Measurements from ENCODE around the gene CNN3. TPM values are rescaled to one million over a fixed set of nuclear protein-coding genes. Genes with fewer than 3 reads are reported as not detected.

The CNN3 gene
- total RNA-seq, 2 donors from 2014 or later: 79.4 to 83.1 TPM

DNA sequence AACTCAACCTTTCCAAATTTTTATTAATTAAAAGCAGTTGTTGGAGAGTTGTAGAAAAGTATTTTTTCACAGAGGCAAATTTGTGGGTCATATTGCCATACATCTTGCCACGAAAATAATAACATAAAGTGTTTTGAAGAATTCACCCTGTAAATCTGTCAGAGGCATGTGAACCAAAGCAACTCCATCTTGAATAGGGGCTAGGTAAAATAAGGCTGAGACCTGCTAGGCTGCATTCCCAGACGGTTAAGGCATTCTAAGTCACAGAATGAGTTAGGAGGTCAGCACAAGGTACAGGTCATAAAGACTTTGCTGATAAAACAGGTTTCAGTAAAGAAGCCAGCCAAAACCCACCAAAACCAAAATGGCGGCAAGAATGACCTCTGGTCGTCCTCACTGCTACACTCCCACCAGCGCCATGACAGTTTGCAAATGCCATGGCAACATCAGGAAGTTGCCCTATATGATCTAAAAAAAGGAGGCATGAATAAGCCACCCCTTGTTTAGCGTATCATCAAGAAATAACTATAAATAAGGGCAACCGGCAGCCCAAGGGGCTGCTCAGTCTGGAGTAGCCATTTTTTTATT, 4.4 kb upstream of the CNN3 start:
- intact Hi-C loops (cut with DNase I): loop anchor here (10.0 kb wide), 1 partner anchor 103 kb away; no protein-coding TSS in a partner anchor
- Histone ChIP-seq H3K27me3 (no peaks in the 10 kb centered on the region), H3K27ac (no peak overlapping the region), H3K36me3 (replicated peaks in 1 of 2; ENCODE audit: insufficient read depth in 1 of 2, low read depth in 2 of 2) (no peaks in the 10 kb centered on the region), H3K4me1 (peaks cover 29% of the 10 kb centered on the region), H3K4me3 (no peak overlapping the region), H3K9me3 (no peaks in the 10 kb centered on the region)
- TF ChIP-seq POLR2A (IDR thresholded peaks at IDR 0.05): no peak
- TF ChIP-seq, protein P1, sequence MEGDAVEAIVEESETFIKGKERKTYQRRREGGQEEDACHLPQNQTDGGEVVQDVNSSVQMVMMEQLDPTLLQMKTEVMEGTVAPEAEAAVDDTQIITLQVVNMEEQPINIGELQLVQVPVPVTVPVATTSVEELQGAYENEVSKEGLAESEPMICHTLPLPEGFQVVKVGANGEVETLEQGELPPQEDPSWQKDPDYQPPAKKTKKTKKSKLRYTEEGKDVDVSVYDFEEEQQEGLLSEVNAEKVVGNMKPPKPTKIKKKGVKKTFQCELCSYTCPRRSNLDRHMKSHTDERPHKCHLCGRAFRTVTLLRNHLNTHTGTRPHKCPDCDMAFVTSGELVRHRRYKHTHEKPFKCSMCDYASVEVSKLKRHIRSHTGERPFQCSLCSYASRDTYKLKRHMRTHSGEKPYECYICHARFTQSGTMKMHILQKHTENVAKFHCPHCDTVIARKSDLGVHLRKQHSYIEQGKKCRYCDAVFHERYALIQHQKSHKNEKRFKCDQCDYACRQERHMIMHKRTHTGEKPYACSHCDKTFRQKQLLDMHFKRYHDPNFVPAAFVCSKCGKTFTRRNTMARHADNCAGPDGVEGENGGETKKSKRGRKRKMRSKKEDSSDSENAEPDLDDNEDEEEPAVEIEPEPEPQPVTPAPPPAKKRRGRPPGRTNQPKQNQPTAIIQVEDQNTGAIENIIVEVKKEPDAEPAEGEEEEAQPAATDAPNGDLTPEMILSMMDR (IDR thresholded peaks at IDR 0.05): no peak
- ATAC-seq (no peak), DNase-seq (no peak)
- WGBS, 2 donors: 96% methylated on average over 7 of the region's 7 CpGs

DNA sequence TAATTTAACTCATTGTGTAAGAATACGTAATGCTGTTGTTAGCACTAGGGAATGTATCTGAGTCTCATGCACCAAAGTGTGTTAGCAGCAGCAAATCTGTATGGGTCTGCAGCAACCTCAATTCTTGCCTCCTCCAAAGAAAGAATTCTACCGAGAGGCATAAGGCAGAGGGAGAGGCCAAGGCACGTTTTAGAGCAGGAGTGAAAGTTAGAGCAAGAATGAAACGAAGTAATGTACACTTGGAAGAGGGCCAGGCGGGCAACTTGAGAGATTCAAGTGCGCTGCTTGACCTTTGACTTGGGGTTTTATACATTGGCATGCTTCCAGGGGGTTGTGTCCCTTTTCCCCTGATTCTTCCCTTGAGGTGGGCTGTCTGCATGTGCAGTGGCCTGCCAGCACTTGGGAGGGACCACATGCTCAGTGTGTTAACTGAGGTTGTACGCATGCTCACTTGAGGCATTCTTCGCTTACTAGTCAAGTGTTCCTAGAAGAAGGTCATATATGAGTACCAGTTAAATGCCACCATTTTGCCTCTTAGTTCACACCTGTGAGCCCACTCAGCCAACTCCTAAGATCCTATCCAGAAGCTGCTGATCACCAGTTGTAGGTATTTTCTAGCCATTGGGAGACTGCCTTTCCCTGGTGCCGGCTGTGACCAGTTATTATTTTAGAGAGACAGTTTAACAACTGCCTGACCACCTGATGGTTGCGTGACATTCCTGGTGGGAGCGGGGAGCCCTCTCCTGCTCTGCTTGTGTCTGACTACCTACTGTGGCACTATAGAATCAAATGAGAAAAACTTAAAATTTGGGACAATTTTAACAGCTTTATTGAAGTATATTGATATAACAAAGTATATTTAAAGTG, 2.7 kb upstream of the CNN3 start:
- no peak for TF ChIP-seq POLR2A (IDR thresholded peaks at IDR 0.05)
- TF ChIP-seq, protein P1 (IDR thresholded peaks at IDR 0.05): no peak
- no peak overlapping the region for H3K4me3 ChIP-seq
- peaks cover 35% of the 10 kb centered on the region for H3K4me1 ChIP-seq
- H3K27me3 ChIP-seq: no peaks in the 10 kb centered on the region
- ATAC-seq (no peak), DNase-seq (peak in 1 of 4 donors; percentile 22)
- H3K27ac ChIP-seq: no peak overlapping the region
- intact Hi-C loops (cut with DNase I): loop anchor here (10.0 kb wide), 1 partner anchor 105 kb away; no protein-coding TSS in a partner anchor
- WGBS, 2 donors: 84 to 85% methylated on average over 11 of the region's 11 CpGs
- H3K9me3 ChIP-seq: no peaks in the 10 kb centered on the region
- no peaks in the 10 kb centered on the region for H3K36me3 ChIP-seq (replicated peaks in 1 of 2; ENCODE audit: insufficient read depth in 1 of 2, low read depth in 2 of 2)

DNA sequence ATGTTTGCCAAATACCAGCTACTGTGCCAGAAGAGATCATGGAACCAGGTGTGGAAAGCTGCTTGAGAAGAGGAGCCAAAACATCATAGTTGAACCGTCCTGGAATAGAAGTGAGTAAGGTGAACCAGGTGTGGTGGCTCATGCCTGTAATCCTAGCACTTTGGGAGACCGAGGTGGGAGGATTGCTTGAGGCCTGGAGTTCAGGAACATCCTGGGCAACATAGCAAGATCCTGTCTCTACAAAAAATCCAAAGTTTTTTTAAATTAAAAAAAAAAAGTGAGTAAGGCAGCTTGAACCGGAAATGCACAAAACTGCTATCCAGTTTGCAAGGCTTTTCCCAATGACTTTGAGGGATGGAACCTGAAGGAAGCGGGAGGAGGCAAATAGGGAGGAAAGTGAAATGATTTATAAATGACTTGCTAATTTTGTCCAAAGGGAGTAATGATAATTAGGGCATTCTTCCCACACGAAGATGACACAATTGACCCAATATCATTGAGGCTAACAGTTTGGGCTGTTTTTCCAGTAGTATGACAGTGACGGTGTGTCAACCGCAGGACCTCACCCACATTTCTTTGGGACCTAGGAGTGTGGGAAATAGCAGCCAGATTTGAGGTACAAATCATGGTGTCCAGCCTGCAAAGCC, 1.5 kb upstream of the CNN3 start:
- Histone ChIP-seq H3K4me1 (peaks cover 47% of the 10 kb centered on the region), H3K27me3 (no peaks in the 10 kb centered on the region), H3K27ac (peak overlapping the region; percentile 22 to 94 (median 91)), H3K4me3 (no peak overlapping the region), H3K36me3 (replicated peaks in 1 of 2; ENCODE audit: insufficient read depth in 1 of 2, low read depth in 2 of 2) (no peaks in the 10 kb centered on the region), H3K9me3 (no peaks in the 10 kb centered on the region)
- ATAC-seq (no peak), DNase-seq (no peak)
- TF ChIP-seq, protein P1 (IDR thresholded peaks at IDR 0.05): no peak
- TF ChIP-seq POLR2A (IDR thresholded peaks at IDR 0.05): no peak
- 73 to 79% methylated on average over 7 of the region's 7 CpGs for WGBS, 2 donors
- intact Hi-C loops (cut with DNase I): no loop called here

DNA sequence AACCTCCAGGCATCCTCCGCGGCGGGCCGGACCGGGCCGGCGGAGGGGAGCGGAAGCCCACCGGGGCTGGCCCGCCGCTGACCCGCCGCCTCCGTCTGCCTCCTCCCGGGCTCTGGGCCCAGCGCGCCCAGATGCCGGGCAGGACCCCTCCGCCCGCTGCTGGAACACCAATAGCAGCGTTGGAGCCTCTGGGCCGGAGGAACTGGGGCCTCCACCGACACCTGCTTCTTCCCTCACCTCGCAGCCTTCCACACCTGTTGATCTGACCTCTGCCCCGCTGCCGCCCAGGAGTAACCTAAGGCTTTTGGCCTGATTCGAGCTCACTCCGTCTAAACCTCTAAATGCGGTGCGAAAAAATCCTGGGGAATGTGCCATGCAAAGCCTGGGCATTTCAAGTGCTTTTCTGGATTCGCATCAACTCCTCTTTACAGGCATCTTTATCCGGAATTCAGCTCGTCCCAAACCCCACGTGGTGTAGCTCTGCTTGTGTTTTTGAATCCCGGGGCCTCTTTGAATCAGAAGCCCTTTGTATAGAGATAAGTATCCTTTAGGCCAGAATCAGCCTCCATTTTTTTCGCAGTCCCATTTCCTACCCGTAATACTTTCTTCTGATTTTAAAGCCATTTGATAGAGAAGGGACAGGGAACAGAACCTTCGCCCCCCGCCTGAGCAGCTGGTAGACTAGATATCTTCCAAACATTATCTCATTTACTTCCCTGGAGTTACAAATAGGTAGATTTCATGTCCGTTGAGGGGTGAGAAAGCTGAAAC, 680 bp upstream of the CNN3 start:
- peaks cover 54% of the 10 kb centered on the region for H3K4me1 ChIP-seq
- TF ChIP-seq, protein P1 (IDR thresholded peaks at IDR 0.05): no peak
- no peak for TF ChIP-seq POLR2A (IDR thresholded peaks at IDR 0.05)

More for the DNA sequence above, 680 bp upstream of the CNN3 start:
- DNase-seq (peak; percentile 41 to 58 (median 54)), ATAC-seq (peak; percentile 22)
- no peaks in the 10 kb centered on the region for H3K9me3 ChIP-seq
- H3K27me3 ChIP-seq: no peaks in the 10 kb centered on the region
- peak overlapping the region; percentile 82 to 94 (median 91) for H3K27ac ChIP-seq
- peak overlapping the region; percentile 19 to 72 for H3K4me3 ChIP-seq
- H3K36me3 ChIP-seq (replicated peaks in 1 of 2; ENCODE audit: insufficient read depth in 1 of 2, low read depth in 2 of 2): no peaks in the 10 kb centered on the region
- 23 to 57% methylated on average over 18 to 38 of the region's 40 CpGs for WGBS, 2 donors
- intact Hi-C loops (cut with DNase I): no loop called here

Data from body of pancreas (tissue), 4 donors.